T-helper 1 cell (primary cell): ENCODE data around the gene NDUFC2.
"Not testable (repeated sequence)": the region's sequence is repeated elsewhere in the genome, so short reads cannot be mapped to it uniquely, and the experiment has no call there.

Experiments
- DNase-seq, 5 donors: peaks; one replicate each; pipeline ENCODE4 v3.0.0-alpha.2; 2012 to 2020

NDUFC2 gene

DNA sequence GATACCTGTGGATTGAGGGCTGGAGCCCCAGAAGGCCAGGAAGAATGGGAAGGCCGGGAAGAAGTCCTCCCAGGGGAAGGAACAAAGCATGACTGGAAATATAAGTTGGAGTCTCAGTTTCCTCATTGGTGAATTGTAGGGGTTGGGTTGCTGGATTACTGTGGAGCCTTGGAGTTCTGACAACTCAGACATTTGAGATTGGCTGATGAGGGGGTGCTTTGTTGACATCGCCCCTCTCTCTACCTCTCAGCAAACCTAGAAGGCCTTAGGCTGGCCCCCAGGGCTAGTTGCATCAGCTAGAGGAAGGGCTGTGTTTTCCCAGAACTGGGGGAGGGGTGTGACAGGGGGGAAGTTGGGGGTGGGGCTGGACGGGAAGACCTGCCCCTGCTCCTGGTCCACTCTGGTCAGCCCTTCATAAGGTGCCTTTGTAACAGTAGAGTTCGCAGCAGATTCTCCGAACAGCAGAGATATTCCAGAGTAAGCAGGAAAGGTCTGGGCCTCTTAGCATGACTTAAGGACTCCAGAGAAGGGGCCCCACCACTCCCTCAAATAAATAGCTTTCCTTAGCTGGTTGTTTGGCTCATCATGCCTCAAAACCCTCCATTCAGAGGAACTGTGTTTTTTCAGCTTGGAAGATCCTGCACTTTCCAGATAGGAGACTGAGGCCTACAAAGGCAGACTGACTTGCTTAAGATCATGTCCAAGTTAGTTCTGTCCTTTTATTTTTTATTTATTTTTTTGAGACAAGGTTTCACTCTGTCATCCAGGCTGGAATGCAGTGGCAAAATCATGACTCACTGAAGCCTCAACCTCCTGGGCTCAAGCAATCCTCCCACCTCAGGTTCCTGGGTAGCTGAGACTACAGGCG is 28.5 kb downstream of the NDUFC2 start:
- peak in 1 of 5 donors; percentile 34 for DNase-seq

DNA sequence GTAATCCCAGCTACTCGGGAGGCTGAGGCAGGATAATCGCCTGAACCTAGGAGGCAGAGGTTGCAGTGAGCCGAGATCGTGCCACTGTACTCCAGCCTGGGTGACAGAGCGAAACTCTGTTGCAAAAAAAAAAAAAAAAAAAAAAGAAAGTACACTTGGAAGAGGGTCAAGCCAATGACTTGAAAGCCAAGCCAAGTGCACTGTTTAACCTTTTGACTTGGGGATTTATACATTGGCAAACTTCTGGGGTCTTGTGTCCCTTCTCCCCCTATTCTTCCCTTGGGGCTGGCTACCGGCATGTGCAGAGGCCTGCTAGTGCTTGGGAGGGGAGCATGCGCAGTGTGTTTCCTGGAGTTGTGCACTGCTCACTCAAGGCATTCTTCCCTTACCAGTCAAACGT is 30.3 kb downstream of the NDUFC2 start:
- no peak for DNase-seq

DNA sequence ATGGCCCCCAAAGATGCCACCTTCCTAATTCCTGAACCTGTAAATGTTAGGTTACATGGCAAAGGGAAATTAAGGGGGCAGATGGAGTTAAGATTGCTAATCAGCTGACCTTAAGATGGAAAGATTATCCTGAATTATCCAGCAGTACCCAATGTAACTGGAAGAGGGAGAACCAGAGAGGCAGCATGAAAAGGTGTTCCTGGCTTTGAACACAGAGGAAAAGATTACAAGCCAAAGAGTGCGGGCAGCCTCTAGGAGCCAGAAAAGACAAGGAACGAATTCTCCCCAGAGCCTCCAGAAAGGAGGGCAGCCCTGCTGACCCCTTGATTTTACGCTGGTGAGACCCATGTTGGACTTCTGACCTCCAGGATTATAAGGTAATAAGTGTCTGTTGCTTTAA is 31.1 kb downstream of the NDUFC2 start:
- no peak for DNase-seq

DNA sequence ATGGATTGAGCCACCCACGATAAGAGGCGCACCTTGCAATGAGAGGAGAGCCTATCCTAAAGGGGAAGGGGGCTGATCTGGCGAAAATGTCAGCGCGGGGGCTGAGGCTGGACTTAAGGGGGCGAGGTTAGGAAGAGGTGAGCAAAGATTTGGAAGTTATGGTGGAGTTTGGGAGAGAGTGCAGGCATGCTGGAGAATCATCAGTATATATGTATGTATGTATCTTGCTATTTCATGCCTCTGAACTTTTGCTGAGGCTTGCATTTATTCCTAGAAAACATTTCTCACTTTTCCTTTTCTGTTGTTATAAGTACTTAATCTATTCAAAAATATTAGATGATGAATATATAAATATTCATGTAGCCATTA is 33.2 kb downstream of the NDUFC2 start:
- no peak for DNase-seq

DNA sequence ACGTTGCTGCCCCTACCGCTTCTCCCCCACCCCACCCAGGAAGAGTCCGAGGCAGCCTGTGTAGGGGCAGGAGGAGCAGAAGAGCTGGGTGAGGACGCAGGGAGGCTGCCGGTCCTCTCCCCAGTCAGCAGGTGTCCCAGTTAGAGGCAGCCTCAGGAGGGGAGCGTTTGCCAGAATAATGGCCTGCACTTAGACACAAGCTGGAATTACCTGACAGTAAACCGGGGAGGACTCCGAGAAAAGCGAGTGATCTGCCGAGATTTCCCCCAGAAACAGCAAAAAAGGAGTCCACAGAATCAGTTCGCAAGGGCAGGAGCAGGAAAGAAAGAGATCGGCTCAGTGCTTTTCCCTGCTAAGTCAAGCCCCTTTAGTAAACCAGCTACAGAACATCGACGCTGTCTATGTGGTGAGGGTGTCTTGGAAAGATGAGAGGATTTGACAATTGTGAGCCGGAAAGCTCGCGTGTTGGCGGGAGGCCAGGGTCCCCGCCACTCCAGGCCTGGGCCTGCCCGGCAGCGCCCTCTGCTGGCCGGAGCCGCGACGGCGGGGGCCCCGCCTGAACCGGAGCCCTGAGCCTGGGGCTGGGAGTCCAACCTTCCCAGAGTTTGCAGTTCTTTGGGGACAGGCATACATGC is 33.7 kb downstream of the NDUFC2 start:
- DNase-seq = peak; percentile 51 to 75 (median 63)

DNA sequence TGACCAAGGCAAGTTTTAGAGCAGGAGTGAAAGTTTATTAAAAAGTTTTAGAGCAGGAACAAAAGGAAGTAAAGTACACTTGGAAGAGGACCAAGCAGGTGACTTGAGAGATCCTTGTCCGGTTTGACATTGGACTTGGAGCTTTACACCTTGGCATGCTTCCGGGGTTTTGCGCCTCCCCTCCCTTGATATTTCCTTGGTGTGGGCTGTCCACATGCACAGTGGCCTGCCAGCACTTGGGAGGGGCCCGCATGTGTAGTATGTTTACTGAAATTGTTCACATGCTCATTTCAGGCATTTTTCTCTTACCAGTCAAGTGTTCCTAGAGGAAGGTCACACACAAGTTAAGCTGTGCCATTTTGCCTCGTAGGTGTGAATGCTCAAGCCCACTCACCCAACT is 35.0 kb downstream of the NDUFC2 start:
- DNase-seq = no peak

DNA sequence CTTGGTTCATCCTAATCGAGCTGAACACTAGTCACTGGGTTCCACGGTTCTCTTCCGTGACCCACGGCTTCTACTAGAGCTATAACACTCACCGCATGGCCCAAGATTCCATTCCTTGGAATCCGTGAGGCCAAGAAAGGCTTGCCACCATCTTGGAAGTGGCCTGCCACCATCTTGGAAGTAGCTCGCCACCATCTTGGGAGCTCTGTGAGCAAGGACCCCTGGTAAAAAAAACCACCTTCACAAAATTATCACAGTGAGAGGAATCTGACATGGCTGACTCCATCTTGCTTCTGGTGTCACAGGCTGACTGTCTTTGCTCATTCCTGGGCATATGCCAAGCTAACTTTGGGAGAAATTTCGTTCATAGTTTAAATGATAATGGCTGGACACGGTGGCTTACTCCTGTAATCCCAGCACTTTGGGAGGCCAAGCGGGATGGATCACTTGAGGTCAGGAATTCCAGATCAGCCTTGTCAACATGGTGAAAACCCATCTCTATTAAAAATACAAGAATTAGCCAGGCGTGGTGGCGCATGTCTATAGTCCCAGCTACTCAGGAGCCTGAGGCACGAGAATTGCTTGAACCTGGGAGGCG is 37.7 kb downstream of the NDUFC2 start:
- no peak for DNase-seq

DNA sequence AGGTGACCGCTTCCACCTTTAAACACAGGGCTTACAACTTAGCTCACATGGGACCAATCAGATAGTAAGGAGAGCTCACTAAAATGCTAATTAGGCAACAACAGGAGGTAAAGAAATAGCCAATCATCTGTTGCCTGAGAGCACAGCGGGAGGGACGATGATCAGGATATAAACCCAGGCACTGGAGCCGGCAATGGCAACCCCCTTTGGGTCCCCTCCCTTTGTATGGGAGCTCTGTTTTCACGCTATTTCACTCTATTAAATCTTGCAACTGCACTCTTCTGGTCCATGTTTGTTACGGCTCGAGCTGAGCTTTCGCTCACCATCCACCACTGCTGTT is 38.3 kb downstream of the NDUFC2 start:
- DNase-seq = not testable (repeated sequence)

DNA sequence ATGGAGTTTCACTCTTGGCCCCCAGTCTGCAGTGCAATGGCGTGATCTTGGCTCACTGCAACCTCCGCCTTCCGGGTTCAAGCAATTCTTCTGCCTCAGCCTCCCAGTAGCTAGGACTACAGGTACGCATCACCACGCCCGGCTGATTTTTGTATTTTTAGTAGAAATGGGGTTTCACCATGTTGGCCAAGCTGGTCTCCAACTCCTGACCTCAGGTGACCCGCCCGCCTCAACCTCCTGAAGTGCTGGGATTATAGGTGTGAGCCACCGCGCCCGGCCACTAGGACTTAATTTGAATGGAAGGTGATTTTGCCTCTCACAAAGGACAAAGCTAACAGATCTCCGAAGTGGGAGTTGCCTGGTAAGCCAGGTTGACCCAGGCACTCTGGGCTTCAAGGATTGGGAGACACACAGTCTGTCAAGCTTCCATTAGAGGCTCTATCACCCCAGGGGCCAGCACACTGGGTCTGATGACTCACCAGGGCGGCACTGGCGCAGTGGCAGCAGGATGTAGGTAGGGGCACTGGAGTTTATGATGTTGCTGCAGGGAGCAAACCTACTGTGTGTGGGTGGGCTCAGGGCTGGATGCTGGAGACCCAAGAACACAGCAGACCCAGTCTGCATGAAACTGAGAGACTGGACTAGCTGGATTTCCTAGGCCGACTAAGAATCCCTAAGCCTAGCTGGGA is 38.8 kb downstream of the NDUFC2 start:
- DNase-seq = peak in 1 of 5 donors; percentile 17

DNA sequence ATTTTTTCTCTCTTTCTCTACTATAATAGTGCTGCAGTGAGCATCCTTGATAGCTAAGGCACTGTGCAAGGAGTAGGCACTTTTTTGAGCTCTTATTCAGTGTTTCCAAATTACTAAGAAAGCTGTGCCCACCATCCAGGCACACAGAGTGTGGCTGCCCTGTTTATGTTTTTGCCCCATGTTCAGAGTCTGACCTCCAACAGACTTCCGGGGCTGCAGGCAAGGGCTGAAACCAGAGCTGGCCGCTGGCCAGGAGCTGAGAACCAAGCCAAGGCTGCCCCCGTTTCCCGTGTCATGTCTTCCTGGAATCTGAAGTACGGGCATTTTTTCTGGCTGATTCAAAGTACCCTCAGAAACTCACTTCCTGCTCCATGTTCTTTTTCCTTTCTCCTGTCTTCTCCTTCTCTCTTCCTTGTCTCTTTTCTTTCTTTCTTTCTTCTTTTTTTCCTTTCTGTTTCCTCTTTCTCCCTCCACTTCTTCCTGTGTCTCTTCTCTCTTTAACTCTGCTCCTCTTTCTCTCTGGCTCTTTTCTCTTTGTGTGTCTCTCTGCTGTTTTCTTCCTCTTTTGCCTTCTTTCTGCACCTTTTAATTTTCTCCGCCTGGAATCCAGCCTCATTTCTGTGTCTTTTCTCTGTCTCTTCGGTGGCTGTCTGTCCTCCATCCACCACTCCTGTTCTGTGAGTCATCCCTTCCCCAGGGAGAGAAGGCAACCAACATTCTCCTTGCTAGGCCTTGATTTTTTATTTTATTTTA is 39.6 kb downstream of the NDUFC2 start:
- DNase-seq = peak in 1 of 5 donors; percentile 45

DNA sequence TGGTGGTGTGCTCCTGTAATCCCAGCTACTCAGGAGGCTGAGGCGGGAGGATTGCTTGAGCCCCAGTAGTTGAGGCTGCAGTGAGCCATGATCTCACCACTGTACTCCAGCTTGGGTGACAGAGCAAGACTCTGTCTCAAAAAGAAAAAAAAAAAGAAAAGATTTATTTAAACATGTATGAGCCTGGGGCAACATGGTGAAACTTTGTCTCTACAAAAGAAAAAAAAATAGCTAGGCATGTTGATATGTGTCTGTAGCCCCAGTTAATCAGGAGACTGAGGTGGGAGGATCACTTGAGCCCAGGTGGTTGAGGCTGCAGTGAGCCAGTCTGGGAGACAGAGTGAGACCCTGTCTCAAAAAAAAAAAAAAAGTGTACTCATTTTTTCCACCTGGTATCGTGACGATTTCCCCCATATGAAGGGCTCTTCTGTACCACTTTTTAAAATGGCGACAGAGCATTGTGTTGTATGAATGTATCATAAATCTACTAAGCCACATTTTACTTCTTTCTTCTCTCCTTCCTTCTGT is 40.2 kb downstream of the NDUFC2 start:
- DNase-seq = no peak

DNA sequence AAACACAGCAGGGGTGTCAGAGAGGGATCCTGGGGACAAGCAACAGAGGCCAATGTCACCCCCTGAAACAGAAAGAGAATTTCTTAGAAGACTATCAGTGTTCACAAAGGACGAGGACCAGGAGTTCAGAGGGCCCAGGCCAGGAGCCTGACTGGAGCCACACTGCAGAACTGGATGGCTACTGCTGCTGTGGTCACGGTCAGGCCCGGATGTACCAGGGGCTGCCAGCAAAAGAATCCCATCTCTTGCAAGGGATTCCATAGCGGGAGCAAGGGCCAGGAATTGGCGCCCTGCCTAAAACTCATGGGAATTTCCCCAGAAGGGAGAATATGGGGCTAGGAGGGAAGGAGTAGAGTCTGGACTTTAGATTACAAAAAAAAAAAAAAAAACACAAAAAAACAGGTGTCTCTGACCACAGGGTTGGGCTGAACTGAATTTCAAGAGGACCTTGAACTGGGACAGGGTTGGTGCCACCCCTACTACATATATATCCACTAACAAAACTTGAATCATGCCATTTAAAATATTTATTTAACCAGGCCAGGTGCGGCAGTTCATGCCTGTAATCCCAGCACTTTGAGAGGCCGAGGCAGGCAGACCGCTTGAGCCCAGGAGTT is 40.9 kb downstream of the NDUFC2 start:
- no peak for DNase-seq

DNA sequence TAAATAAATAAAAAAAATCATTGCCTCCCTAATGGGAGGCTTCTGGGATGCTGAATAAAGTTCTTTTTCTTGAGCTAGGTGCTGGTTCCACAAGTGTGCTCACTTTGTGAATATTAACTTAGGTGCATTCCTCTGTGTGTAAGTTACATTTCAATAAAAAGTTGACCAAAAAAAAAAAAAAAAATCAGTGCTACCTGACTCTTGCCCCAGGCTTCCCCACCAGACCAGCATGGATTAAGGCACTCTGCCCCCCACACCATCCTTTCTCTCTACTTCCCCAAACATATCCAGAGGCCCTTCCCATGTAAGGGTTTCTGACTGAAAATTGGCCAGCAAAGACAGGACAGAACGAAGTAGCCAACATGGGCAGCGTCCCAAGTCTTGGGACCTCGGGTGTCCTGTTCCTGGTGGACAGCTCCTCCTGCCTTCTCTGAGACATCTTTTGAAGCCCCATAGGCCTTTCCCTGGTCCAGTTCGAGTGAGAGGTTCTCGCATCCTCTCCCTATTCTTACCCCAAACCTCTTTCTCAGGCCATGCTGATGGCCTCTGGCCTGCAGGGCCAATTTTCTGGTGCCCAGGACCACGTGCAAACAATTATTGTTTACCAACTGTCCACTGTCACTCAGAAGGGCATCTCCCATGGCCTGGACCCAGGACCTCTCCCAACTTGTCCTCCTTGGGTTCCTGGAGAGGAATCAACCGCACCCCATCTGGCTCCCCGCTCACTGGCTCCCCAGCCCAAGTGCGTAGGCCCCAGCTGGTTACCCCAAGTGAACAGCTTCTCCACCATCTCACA is 41.6 kb downstream of the NDUFC2 start:
- DNase-seq = no peak

DNA sequence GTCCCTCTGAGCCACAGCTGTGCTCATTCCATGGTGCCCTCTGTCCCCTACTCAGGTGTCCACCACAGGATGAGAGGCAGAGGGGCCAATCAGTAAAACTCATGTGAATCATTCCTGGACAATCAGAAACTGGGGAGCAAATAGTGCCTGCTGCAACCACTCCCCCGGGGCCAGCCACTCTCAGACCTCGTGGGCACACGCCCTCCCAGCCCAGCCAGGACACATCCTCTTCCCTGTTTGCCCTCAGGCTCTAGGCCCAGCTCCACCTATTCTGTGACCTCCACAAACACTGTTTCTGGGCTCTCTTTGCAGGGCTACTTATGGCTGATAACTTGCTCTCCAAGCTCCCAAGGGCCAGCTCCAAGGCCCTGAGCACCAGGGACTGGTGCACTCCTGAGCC is 42.6 kb downstream of the NDUFC2 start:
- no peak for DNase-seq

DNA sequence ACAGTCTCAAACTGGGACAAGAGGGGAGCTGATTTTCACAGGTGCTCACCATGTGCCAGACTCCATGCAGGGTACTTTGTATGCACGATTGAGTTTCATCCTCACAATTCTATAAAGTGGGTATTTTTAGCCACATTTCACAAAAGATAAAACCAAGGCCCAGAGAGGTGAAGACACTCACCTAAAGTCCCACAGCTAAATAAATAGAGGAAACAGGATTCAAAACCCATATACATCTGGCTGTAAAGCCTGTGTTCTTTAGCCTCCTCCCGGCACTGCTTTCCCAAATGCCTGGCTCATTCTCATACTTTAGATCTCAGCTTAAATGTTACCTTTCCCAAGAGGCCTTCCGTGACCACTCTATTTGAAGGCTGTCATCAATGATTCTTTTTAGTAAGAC is 43.3 kb downstream of the NDUFC2 start:
- no peak for DNase-seq

DNA sequence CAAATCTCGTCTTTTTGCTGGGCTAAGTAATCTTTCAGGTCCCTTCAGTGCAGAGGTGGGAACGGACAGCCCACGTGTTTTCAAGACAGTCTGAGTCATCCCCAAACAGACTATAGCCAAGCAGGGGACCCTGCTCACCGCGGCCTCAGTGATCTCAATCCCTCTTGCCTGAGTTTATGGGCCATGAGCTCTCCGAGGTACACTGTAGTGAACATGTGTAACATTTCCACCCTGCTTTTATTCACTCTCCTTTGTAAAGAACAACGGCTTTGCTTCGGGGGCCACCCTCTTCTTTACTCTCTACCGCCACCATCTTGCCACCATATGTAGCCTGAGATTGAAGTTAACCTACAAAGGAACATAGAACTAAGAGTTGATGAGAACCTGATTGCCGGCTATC is 45.0 kb downstream of the NDUFC2 start:
- DNase-seq = no peak

DNA sequence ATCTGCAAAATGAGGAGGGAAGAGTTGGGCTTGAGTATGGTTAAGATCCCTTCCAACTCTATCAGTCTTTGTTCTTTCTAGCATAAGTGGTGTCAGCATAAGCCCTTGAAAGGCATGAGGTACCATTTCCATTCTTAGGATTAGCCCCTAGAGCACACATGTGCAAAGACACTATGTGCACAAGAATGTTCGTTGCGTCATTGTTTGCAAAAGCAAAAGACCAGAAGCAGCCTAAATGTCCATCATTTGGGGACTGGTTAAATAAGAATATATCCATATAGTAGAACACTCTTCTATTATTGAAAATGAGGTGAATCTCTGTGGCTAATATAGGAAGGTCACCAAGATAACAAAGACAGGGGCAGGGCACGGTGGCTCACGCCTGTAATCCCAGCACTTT is 46.6 kb downstream of the NDUFC2 start:
- DNase-seq = no peak

DNA sequence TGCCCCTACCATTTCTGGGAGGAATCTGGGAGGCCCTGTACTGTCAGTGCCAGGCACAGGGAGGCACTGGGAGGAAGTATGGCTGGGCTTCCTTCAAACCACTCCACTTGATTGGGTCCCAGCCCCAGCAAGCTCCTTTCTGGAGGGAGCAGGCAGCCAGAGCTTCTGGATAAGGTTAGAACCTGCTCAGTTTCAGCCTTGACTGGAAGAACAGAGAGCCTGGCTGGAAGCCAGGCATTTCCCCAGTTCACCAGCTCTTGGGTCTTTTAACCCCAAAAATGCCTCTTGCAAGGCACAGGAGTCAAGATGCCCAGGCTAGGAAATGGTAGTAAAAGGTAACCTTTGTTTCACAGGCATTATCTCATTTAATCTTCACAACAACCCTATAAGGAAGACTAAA is 47.6 kb downstream of the NDUFC2 start:
- DNase-seq = no peak

DNA sequence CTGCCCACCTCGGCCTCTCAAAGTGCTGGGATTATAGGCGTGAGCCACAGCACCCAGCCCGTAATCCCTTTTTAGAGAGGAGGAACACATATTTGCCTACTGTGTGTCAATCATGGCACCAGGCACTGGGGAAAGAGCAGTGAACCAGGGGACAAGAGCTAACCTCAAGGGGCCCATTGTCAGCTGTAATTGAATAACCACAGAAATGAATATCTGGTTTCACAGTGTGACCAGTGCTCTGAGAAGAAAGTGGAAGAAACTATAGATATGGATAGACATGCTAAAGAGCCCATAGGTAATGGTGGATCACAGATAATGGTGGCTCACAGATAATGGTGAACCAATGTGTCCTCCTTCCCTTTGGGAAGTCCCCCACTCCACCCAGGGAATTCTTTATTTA is 48.0 kb downstream of the NDUFC2 start:
- DNase-seq = no peak

DNA sequence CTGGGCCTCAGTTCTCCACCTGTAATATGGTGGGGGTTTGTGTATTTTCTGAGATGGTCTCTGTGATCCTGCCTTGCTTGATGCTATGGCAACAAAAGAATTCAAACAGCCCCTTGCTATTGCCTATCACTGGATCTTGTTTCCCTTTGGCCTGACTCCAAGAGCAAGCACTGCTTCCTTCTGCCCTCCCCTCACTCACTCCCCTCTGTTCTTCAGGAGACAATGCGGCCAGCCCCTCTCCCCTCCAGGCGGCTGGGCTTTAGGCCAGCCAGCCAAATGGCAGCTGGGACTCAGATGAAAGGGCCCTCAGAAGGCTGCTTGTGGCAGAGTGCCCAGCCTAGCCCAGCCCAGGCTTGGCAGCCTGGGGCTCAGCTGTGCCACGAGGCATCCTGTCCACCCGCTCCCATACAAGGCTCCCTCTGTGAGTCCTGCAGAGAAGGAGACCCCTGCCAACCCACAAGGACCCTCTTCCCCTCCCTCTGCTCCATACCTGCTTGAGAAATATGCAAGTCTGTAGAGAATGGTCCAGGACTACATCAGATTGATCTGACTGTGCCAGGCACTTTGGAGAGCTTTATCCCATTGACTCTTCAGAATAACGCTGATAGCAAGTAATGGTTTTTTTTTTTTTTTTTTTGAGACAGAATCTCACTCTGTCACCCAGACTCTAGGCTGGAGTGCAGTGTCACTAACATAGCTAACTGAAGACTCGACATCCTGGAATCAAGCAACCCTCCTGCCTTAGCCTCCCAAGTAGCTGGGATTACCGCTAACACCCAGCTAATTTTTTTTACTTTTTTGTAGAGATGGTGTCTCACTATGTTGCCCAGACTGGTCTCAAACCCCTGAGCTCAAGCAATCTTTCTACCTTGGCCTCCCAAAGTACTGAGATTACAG is 49.0 kb downstream of the NDUFC2 start:
- DNase-seq = no peak
